Fibroblast of lung (primary cell): ENCODE results near the gene NR5A1.

Experiments
- EZH2 ChIP-seq: IDR thresholded peaks from 2 replicates; pipeline ENCODE4 v1.5.1; 2012; ENCODE audit warnings: low read length, control low read depth, mild to moderate bottlenecking; ENCODE audit errors: missing control alignments
- TF ChIP-seq, protein P1 (sequence below), 2 donors: IDR thresholded peaks in 1 of 2; conservative IDR thresholded peaks in 1 of 2; 1 replicate in 1 of 2; 2 replicates in 1 of 2; pipeline ENCODE4 v1.5.1; 2011 to 2012; ENCODE audit warnings: low read length in 2 of 2, control low read depth in 1 of 2, inconsistent platforms in 1 of 2, low read depth in 1 of 2, mild to moderate bottlenecking in 1 of 2

GRCh38 chr9:124441291-124441690, 65.9 kb downstream of the NR5A1 start:
- TF ChIP-seq, protein P1, sequence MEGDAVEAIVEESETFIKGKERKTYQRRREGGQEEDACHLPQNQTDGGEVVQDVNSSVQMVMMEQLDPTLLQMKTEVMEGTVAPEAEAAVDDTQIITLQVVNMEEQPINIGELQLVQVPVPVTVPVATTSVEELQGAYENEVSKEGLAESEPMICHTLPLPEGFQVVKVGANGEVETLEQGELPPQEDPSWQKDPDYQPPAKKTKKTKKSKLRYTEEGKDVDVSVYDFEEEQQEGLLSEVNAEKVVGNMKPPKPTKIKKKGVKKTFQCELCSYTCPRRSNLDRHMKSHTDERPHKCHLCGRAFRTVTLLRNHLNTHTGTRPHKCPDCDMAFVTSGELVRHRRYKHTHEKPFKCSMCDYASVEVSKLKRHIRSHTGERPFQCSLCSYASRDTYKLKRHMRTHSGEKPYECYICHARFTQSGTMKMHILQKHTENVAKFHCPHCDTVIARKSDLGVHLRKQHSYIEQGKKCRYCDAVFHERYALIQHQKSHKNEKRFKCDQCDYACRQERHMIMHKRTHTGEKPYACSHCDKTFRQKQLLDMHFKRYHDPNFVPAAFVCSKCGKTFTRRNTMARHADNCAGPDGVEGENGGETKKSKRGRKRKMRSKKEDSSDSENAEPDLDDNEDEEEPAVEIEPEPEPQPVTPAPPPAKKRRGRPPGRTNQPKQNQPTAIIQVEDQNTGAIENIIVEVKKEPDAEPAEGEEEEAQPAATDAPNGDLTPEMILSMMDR (conservative IDR thresholded peaks at IDR 0.05 in 1 of 2, IDR thresholded peaks at IDR 0.05 in 1 of 2; ENCODE audit: low read depth in 1 of 2, low read length in 2 of 2), result no peak
- no peak for TF ChIP-seq EZH2
